ENCODE data around the gene TRMO. TPM values are rescaled to one million over a fixed set of nuclear protein-coding genes. Genes with fewer than 3 reads are reported as not detected.

Gene TRMO
- total RNA-seq, 1 experiment from 2014 or later, result 10.0 TPM

DNA sequence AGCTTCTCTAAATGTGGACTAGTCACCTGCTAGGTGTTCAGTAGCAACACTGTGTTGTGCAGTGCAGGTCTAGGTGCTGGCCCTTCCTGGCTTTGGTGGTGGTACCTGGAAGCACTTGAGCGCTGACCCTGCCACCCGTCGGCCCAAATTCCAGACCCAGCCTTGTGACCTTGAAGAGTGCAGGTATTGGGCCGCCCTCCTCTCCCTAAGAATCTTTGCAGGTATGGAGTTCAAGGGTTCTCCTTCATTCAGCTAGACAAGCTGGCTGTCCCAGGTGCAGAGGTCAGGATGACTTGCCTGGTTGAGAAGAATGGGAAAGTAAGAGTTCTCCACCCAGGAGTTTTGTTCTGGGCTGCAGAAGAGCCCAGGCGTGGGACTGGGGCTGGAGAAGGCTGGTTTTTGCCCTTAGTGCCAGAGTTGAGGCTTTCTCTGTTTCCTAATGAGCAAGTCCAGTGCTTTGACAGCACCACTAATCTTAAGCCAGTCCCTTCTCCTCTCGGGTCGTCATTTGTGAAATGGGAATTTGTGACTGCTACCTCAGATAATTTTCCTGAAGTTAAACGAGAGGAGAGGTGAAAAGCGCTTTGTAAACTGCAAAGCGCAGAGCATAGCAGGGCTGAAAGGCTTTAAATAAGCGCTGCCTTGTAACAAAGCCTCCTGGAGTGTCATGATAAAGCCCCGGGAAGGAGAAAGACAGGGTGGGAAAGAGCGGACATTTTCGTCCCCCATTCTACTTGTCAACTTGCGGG lies 65.3 kb downstream of the TRMO start:
- Mint-ChIP-seq H3K27ac (ENCODE audit: unreplicated experiment) (no peak overlapping the region), H3K4me3 (ENCODE audit: unreplicated experiment) (no peak overlapping the region), H3K4me1 (ENCODE audit: low read depth, unreplicated experiment) (no peaks in the 10 kb centered on the region), H3K27me3 (ENCODE audit: insufficient read depth, unreplicated experiment) (no peaks in the 10 kb centered on the region), H3K36me3 (ENCODE audit: insufficient read depth, unreplicated experiment) (no peaks in the 10 kb centered on the region), H3K9me3 (ENCODE audit: unreplicated experiment) (no peaks in the 10 kb centered on the region)
- ChIA-PET CTCF (no interaction called here), POLR2A (no interaction called here)
- H3K4me3 ChIP-seq (ENCODE audit: low read depth, low read length), result no peak overlapping the region
- BruUV-seq (replicated peaks), result no TSS peak
- no peaks in the 10 kb centered on the region for H3K9me3 ChIP-seq
- H3K27me3 ChIP-seq (replicated peaks; ENCODE audit: control insufficient read depth, insufficient read depth, low read length), result no peaks in the 10 kb centered on the region
- H3K36me3 ChIP-seq (ENCODE audit: control insufficient read depth, insufficient read depth, low read length), result no peaks in the 10 kb centered on the region
- intact Hi-C loops (cut with micrococcal nuclease; ENCODE audit: unreplicated experiment), result no loop called here
- H3K4me1 ChIP-seq, result no peaks in the 10 kb centered on the region
- no peak for DNase-seq
- TF ChIP-seq, protein P1, sequence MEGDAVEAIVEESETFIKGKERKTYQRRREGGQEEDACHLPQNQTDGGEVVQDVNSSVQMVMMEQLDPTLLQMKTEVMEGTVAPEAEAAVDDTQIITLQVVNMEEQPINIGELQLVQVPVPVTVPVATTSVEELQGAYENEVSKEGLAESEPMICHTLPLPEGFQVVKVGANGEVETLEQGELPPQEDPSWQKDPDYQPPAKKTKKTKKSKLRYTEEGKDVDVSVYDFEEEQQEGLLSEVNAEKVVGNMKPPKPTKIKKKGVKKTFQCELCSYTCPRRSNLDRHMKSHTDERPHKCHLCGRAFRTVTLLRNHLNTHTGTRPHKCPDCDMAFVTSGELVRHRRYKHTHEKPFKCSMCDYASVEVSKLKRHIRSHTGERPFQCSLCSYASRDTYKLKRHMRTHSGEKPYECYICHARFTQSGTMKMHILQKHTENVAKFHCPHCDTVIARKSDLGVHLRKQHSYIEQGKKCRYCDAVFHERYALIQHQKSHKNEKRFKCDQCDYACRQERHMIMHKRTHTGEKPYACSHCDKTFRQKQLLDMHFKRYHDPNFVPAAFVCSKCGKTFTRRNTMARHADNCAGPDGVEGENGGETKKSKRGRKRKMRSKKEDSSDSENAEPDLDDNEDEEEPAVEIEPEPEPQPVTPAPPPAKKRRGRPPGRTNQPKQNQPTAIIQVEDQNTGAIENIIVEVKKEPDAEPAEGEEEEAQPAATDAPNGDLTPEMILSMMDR (IDR thresholded peaks at IDR 0.05; ENCODE audit: insufficient read depth in 1 of 2, low read depth in 1 of 2, low read length in 1 of 2, severe bottlenecking in 1 of 2, unreplicated experiment in 1 of 2), result no peak

GRCh38 chr9:97855899-97856298 lies 66.4 kb downstream of the TRMO start:
- Mint-ChIP-seq H3K4me1 (ENCODE audit: low read depth, unreplicated experiment) (no peaks in the 10 kb centered on the region), H3K36me3 (ENCODE audit: insufficient read depth, unreplicated experiment) (no peaks in the 10 kb centered on the region), H3K27ac (ENCODE audit: unreplicated experiment) (no peak overlapping the region), H3K9me3 (ENCODE audit: unreplicated experiment) (no peaks in the 10 kb centered on the region), H3K27me3 (ENCODE audit: insufficient read depth, unreplicated experiment) (no peaks in the 10 kb centered on the region), H3K4me3 (ENCODE audit: unreplicated experiment) (no peak overlapping the region)
- H3K27me3 ChIP-seq (replicated peaks; ENCODE audit: control insufficient read depth, insufficient read depth, low read length), result no peaks in the 10 kb centered on the region
- intact Hi-C loops (cut with micrococcal nuclease; ENCODE audit: unreplicated experiment), result no loop called here
- no TSS peak for BruUV-seq (replicated peaks)
- TF ChIP-seq, protein P1 (IDR thresholded peaks at IDR 0.05; ENCODE audit: insufficient read depth in 1 of 2, low read depth in 1 of 2, low read length in 1 of 2, severe bottlenecking in 1 of 2, unreplicated experiment in 1 of 2), result no peak
- H3K4me3 ChIP-seq (ENCODE audit: low read depth, low read length), result no peak overlapping the region
- no peaks in the 10 kb centered on the region for H3K36me3 ChIP-seq (ENCODE audit: control insufficient read depth, insufficient read depth, low read length)
- ChIA-PET POLR2A (no interaction called here), CTCF (no interaction called here)
- no peaks in the 10 kb centered on the region for H3K9me3 ChIP-seq
- H3K4me1 ChIP-seq, result no peaks in the 10 kb centered on the region
- no peak for DNase-seq

GRCh38 chr9:97855486-97855875 lies 66.8 kb downstream of the TRMO start:
- Histone ChIP-seq H3K4me3 (ENCODE audit: low read depth, low read length) (no peak overlapping the region), H3K4me1 (no peaks in the 10 kb centered on the region), H3K9me3 (no peaks in the 10 kb centered on the region), H3K27me3 (replicated peaks; ENCODE audit: control insufficient read depth, insufficient read depth, low read length) (no peaks in the 10 kb centered on the region), H3K36me3 (ENCODE audit: control insufficient read depth, insufficient read depth, low read length) (no peaks in the 10 kb centered on the region)
- DNase-seq, result no peak
- ChIA-PET POLR2A (no interaction called here), CTCF (no interaction called here)
- no peaks in the 10 kb centered on the region for H3K9me3 Mint-ChIP-seq (ENCODE audit: unreplicated experiment)
- no peaks in the 10 kb centered on the region for H3K4me1 Mint-ChIP-seq (ENCODE audit: low read depth, unreplicated experiment)
- TF ChIP-seq, protein P1 (IDR thresholded peaks at IDR 0.05; ENCODE audit: insufficient read depth in 1 of 2, low read depth in 1 of 2, low read length in 1 of 2, severe bottlenecking in 1 of 2, unreplicated experiment in 1 of 2), result no peak
- no peaks in the 10 kb centered on the region for H3K27me3 Mint-ChIP-seq (ENCODE audit: insufficient read depth, unreplicated experiment)
- H3K27ac Mint-ChIP-seq (ENCODE audit: unreplicated experiment), result no peak overlapping the region
- H3K4me3 Mint-ChIP-seq (ENCODE audit: unreplicated experiment), result no peak overlapping the region
- H3K36me3 Mint-ChIP-seq (ENCODE audit: insufficient read depth, unreplicated experiment), result no peaks in the 10 kb centered on the region
- no TSS peak for BruUV-seq (replicated peaks)
- intact Hi-C loops (cut with micrococcal nuclease; ENCODE audit: unreplicated experiment), result no loop called here

Measured in Caco-2 (cell line).